Stimulated activated CD4-positive, alpha-beta T cell treated with anti-CD3 and anti-CD28 coated beads, Interleukin-1b, Interleukin-23, amount 100 ng/mL, for 4 hours (primary cell): ENCODE data around the gene CASP12.

ENCODE experiments used
- DNase-seq, 2 donors: peaks; one replicate each; pipeline ENCODE4 v3.0.0-alpha.2; 2020; ENCODE audit warnings: low read depth in 2 of 2

Gene CASP12

DNA sequence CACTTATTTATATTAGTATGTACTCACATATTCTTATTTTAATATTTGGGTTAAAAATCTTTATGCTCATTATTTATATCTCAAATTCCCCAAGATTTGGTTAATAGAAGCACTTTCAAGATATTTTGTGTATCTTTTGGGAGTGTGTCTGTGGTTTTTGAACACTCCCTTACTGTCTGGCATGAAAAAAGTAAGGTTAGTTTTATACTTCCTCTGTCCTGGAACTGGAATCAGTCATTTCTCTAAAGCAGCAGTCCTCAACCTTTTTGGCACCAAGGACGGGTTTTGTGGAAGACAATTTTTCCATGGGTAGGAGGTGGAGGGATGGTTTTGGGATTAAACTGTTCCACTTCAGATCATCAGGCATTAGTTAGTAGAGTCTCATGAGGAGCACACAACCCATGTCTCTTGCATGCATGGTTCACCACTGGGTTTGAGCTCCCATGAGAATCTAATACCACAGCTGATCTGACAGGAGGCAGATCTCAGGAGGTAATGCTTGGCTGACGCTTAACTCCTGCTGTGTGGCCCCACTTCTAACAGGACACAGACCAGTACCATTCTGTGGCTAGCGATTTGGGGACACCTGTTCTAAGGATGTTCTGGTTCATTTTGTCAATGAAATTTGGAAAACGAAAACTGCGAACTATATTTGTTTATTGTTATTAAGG lies 60.2 kb downstream of the CASP12 start:
- DNase-seq, result no peak

DNA sequence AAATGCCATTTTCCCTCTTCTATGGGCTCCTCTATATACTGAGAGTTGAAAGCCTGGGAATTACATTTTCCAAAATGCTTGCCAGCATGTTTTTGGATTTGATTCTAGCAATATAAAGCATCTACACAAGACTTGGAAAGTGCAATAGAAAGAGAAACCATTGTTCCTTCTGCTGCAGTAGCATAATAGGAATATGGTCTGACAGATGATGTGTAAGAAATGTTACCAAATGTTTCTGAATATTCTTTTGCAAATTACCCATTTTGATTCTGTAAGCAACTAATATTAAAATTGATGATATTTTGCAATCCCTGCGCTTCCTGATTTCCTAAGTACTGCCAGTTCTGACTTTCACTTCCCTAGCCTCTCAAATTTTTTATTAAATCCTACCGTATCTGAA lies 61.6 kb downstream of the CASP12 start:
- no peak for DNase-seq
